Ovary (tissue), 9 donors: ENCODE measurements around the gene PARD3. TPM values are rescaled to one million over a fixed set of nuclear protein-coding genes. Genes with fewer than 3 reads are reported as not detected.

Experiments
- DNase-seq, 5 donors: peaks; one replicate each; pipeline ENCODE4 v3.0.0-alpha.2; 2019 to 2020
- H3K27ac ChIP-seq, 2 donors: fragments of 200-600 bp; one replicate each; pipeline versions ENCODE4 v1.5.1 to v1.8.0; 2019 to 2022
- H3K27me3 ChIP-seq: fragments of 200-600 bp; one replicate; pipeline ENCODE4 v1.8.0; 2022
- H3K36me3 ChIP-seq: fragments of 200-600 bp; sonication (generic); one replicate; pipeline ENCODE4 v1.5.1; 2019
- H3K4me1 ChIP-seq: one replicate; pipeline ENCODE4 v1.8.1; 2013; ENCODE audit warnings: mild to moderate bottlenecking, moderate library complexity; ENCODE audit not compliant: insufficient read depth
- H3K4me3 ChIP-seq: fragments of 200-600 bp; sonication (generic); one replicate; pipeline ENCODE4 v1.5.1; 2017
- H3K9me3 ChIP-seq, 2 donors: fragments of 200-600 bp in 1 of 2; sonication (generic) in 1 of 2; one replicate each; pipeline versions ENCODE4 v1.5.1 to v1.8.1; 2013 to 2019; ENCODE audit warnings: mild to moderate bottlenecking in 1 of 2, moderate library complexity in 1 of 2
- CTCF ChIP-seq, 3 donors: fragments of 450-650 bp in 2 of 3; fragments of 200-600 bp in 1 of 3; IDR thresholded peaks; one replicate each; pipeline versions ENCODE4 v1.5.1 to v1.8.0; 2016 to 2022; ENCODE audit warnings: antibody characterized with exemption in 3 of 3, mild to moderate bottlenecking in 1 of 3
- EP300 ChIP-seq: sonication (generic); formaldehyde crosslinking; IDR thresholded peaks from one replicate; pipeline ENCODE4 v1.6.1; 2017; ENCODE audit warnings: antibody characterized with exemption
- POLR2A ChIP-seq: fragments of 450-650 bp; IDR thresholded peaks from one replicate; pipeline ENCODE4 v1.6.1; 2017; ENCODE audit warnings: antibody characterized with exemption, mild to moderate bottlenecking, moderate library complexity
- WGBS, 3 donors: extraction: QIAGEN DNeasy Blood & Tissue Kit in 1 of 3; methylation state at CpG; one replicate each; pipeline versions ENCODE4 v1.1.5 to v1.1.7; 2013 to 2017; 5-methylcytosine and 5-hydroxymethylcytosine counted together
- intact Hi-C, 4 donors: fragments of 100-400 bp; cut with DNase I; formaldehyde crosslinking; loops; one replicate each; pipeline versions ENCODE4 v1.11.0 to v1.15.1; 2022 to 2023
- polyA plus RNA-seq, 2 donors: library from polyadenylated mRNA; stranded (reverse); fragments of 200-250 nt in 1 of 2; fragments of 350-450 nt in 1 of 2; fragmentation: Illumina TruSeq in 1 of 2; extraction: RNeasy Lipid Tissue Mini Kit (QIAGEN cat#74804) in 1 of 2; gene quantifications; one replicate each; pipeline ENCODE4 v1.2.3, GENCODE V29; 2013 to 2014
- total RNA-seq, 7 donors: library from RNA; depleted of rRNA in 2 of 7; stranded (reverse); fragments of >200 nt in 2 of 7; fragmentation: NEBNext Ultra II Directional in 3 of 7; extraction: Animal tissue kit (Norgen Biotek cat#: 25700) in 3 of 7; gene quantifications; one replicate each; pipeline versions ENCODE4 v1.1.0 to v1.2.4, GENCODE V29; 2016 to 2023
- donor health status: DM: no; HTN: no; CAD: no; lungs with moderate emphysema.
- donor health status: DM: no; HTN: no; CAD: no.
- donor health status: Bipolar disorder and iron deficiency.
- donor health status: DM: yes; HTN: yes; CAD: no.
- donor health status: DM: no; HTN: no; CAD: no.
- donor health status: DM: yes; HTN: yes; CAD: no.

Gene PARD3
- total and polyA plus RNA-seq, 9 donors = 31.8 to 92.3 (median 67.1) TPM

GRCh38 chr10:34558093-34558583 lies 257.0 kb downstream of the PARD3 start:
- Histone ChIP-seq H3K36me3 (no peaks in the 10 kb centered on the region), H3K4me1 (no peaks in the 10 kb centered on the region), H3K27me3 (no peaks in the 10 kb centered on the region), H3K27ac (no peak overlapping the region), H3K4me3 (no peak overlapping the region), H3K9me3 (no peaks in the 10 kb centered on the region)
- DNase-seq = no peak
- intact Hi-C loops = no loop called here
- TF ChIP-seq POLR2A (no peak), CTCF (IDR thresholded peaks at IDR 0.05) (no peak), EP300 (no peak)
- 94% methylated on average over 3 of the region's 3 CpGs for WGBS, 3 donors

GRCh38 chr10:34557173-34557572 lies 257.9 kb downstream of the PARD3 start:
- Histone ChIP-seq H3K27me3 (no peaks in the 10 kb centered on the region), H3K4me3 (no peak overlapping the region), H3K36me3 (no peaks in the 10 kb centered on the region), H3K4me1 (no peaks in the 10 kb centered on the region), H3K27ac (no peak overlapping the region), H3K9me3 (no peaks in the 10 kb centered on the region)
- DNase-seq = no peak
- intact Hi-C loops = no loop called here
- TF ChIP-seq EP300 (no peak), CTCF (IDR thresholded peaks at IDR 0.05) (no peak), POLR2A (no peak)
- 90 to 94% (median 91%) methylated on average over 6 of the region's 6 CpGs for WGBS, 3 donors

- Histone ChIP-seq H3K4me1 (peaks cover 2% of the 10 kb centered on the region), H3K27ac (no peak overlapping the region), H3K4me3 (no peak overlapping the region), H3K9me3 (no peaks in the 10 kb centered on the region), H3K36me3 (no peaks in the 10 kb centered on the region), H3K27me3 (no peaks in the 10 kb centered on the region)
- TF ChIP-seq POLR2A (no peak), EP300 (no peak), CTCF (IDR thresholded peaks at IDR 0.05) (no peak)
- no peak for DNase-seq
- intact Hi-C loops = no loop called here
- 89 to 100% (median 94%) methylated on average over 1 of the region's 1 CpG for WGBS, 3 donors
Observed at GRCh38 chr10:34555653-34556052, 259.4 kb downstream of the PARD3 start.

GRCh38 chr10:34553747-34554146 lies 261.3 kb downstream of the PARD3 start:
- no peak for DNase-seq
- H3K27me3 ChIP-seq = no peaks in the 10 kb centered on the region
- no peak overlapping the region for H3K27ac ChIP-seq
- WGBS, 3 donors = 27 to 74% (median 69%) methylated on average over 1 of the region's 1 CpG
- peaks cover 5% of the 10 kb centered on the region for H3K4me1 ChIP-seq
- intact Hi-C loops = no loop called here
- no peak for TF ChIP-seq POLR2A
- TF ChIP-seq CTCF (IDR thresholded peaks at IDR 0.05) = no peak
- TF ChIP-seq EP300 = no peak
- H3K36me3 ChIP-seq = no peaks in the 10 kb centered on the region
- H3K9me3 ChIP-seq = no peaks in the 10 kb centered on the region
- no peak overlapping the region for H3K4me3 ChIP-seq

GRCh38 chr10:34551295-34551694 lies 263.8 kb downstream of the PARD3 start:
- intact Hi-C loops = no loop called here
- WGBS, 3 donors = 94 to 98% (median 96%) methylated on average over 4 of the region's 4 CpGs
- Histone ChIP-seq H3K4me1 (peaks cover 5% of the 10 kb centered on the region), H3K9me3 (no peaks in the 10 kb centered on the region), H3K36me3 (no peaks in the 10 kb centered on the region), H3K4me3 (no peak overlapping the region), H3K27me3 (no peaks in the 10 kb centered on the region), H3K27ac (no peak overlapping the region)
- TF ChIP-seq EP300 = no peak
- no peak for TF ChIP-seq CTCF (IDR thresholded peaks at IDR 0.05)
- no peak for TF ChIP-seq POLR2A
- DNase-seq = no peak
